ENCODE results near the gene AGO4.
"Not testable (repeated sequence)": the region's sequence is repeated elsewhere in the genome, so short reads cannot be mapped to it uniquely, and the experiment has no call there.

AGO4 gene

DNA sequence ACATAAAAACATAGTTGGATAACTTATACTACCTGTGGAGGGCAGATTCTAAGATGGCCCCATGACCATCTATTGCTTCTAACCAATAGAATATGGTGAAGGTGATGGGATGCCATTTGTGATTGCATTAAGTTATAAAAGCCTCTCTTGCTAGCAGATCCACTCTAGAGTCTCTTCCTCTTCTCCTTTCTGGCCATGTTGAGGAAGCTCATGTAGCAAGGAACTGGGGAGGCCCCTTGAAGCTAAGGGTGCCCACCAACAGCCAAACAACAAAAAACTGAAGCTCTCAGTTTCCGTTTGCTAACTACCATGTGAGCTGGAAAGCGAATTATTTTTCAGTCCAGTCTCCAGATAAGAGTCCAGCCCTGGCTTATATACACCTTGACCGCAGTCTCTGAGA is 59.2 kb downstream of the AGO4 start:
- Histone ChIP-seq H3K27me3 (ENCODE audit: control insufficient read depth, insufficient read depth, low read length) (no peaks in the 10 kb centered on the region), H3K4me1 (ENCODE audit: control insufficient read depth, insufficient read depth, low read length) (no peaks in the 10 kb centered on the region)

DNA sequence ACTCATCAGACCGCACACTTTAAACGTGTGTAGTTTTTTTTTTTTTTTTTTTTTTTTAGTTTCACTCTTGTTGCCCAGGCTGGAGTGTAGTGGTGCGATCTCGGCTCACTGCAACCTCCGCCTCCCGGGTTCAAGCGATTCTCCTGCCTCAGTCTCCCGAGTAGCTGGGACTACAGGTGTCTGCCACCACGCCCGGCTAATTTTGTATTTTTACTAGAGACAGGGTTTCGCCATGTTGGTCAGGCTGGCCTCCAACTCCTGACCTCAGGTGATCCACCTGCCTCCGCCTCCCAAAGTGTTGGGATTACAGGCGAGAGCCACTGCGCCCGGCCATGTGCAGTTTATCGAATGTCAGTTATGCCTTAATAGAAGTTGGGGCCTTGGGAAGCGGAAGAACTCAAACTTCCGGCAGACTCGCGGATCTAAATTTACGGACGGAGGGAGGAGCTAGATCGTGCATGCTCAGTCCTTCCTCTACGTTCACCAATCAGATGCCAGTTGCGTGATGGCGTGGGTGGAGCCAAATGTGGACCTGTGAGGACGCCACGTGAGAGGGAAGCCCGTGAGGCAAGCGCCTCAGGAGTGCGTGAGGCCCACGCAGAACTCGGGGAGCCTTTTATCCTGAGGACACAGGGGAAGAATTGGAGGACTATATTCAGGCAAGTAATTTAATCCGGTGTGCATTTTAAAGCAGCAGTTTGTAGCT is 61.6 kb downstream of the AGO4 start:
- H3K27me3 ChIP-seq (ENCODE audit: control insufficient read depth, insufficient read depth, low read length); H3K4me1 ChIP-seq (ENCODE audit: control insufficient read depth, insufficient read depth, low read length); H3K4me3 ChIP-seq (ENCODE audit: low read depth, low read length); H3K9me3 ChIP-seq (ENCODE audit: control insufficient read depth, insufficient read depth, low read depth, low read length); H3K36me3 ChIP-seq (ENCODE audit: control insufficient read depth, insufficient read depth, low read length); H3K27ac ChIP-seq (ENCODE audit: low read depth, low read length); H3K9ac ChIP-seq (ENCODE audit: low read length): not testable (repeated sequence)

More for the DNA sequence above, 59.2 kb downstream of the AGO4 start:
- H3K27ac ChIP-seq (ENCODE audit: low read depth, low read length): no peak overlapping the region
- H3K9me3 ChIP-seq (ENCODE audit: control insufficient read depth, insufficient read depth, low read depth, low read length): no peaks in the 10 kb centered on the region
- H3K36me3 ChIP-seq (ENCODE audit: control insufficient read depth, insufficient read depth, low read length): no peaks in the 10 kb centered on the region
- H3K9ac ChIP-seq (ENCODE audit: low read length): no peak overlapping the region
- H3K4me3 ChIP-seq (ENCODE audit: low read depth, low read length): no peak overlapping the region

DNA sequence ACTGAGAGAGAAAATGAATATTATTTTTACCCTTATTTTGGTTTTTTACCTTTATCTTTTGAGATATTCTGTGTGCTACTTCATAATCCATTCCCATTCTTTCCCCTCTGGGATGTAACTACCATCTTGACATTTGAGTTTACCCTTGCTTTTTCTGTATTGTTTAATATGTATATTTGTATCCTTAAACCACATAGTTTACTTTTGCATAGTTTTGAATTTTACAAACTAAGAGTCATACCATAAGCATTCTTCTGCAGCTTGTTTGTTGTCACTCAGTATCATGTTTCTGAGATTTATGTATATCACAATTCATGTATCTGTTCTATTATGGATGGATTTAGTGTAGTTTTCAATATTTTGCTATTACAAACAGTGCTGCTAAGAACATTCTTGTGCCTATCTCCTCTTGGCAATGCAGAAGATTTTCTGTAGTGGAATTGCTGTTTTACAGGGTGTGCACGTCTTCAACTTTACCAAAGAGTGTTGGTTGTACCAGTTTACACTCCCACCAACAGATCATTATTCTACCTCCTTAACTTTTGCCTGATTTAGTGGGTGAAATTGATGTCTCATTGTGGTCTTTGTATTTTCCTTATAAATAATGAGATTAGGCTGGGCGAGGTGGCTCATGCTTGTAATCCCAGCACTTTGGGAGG is 63.0 kb downstream of the AGO4 start:
- Histone ChIP-seq H3K27me3 (ENCODE audit: control insufficient read depth, insufficient read depth, low read length) (no peaks in the 10 kb centered on the region), H3K4me1 (ENCODE audit: control insufficient read depth, insufficient read depth, low read length) (no peaks in the 10 kb centered on the region), H3K36me3 (ENCODE audit: control insufficient read depth, insufficient read depth, low read length) (no peaks in the 10 kb centered on the region), H3K9ac (ENCODE audit: low read length) (no peak overlapping the region), H3K27ac (ENCODE audit: low read depth, low read length) (no peak overlapping the region), H3K9me3 (ENCODE audit: control insufficient read depth, insufficient read depth, low read depth, low read length) (no peaks in the 10 kb centered on the region), H3K4me3 (ENCODE audit: low read depth, low read length) (no peak overlapping the region)

DNA sequence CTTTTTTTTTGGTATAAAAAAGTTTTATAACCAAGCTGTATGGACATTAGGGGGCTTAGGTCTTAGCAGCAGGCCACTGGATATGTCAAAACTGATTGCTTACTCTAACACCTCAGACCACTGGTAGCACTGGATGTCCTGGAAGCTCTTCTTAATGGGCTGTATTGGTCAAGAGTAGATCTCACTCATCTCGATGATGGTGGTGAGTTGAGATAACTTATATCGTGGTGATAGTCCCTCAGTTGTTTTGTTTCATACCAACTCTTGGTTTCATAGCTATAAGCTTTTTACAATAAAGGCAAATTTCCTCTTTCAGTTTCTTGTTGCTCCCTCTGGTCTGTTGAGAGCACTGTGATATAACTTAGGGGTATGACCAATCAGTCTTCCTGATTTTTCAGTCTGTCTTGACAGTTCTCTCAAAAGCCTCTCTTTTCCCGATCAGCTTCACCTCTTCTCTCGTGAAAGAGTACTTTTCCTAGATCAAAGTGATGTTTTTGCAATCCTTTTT is 65.5 kb downstream of the AGO4 start:
- no peaks in the 10 kb centered on the region for H3K9me3 ChIP-seq (ENCODE audit: control insufficient read depth, insufficient read depth, low read depth, low read length)
- H3K4me3 ChIP-seq (ENCODE audit: low read depth, low read length): no peak overlapping the region
- H3K27me3 ChIP-seq (ENCODE audit: control insufficient read depth, insufficient read depth, low read length): no peaks in the 10 kb centered on the region
- no peaks in the 10 kb centered on the region for H3K4me1 ChIP-seq (ENCODE audit: control insufficient read depth, insufficient read depth, low read length)
- H3K36me3 ChIP-seq (ENCODE audit: control insufficient read depth, insufficient read depth, low read length): no peaks in the 10 kb centered on the region
- H3K9ac ChIP-seq (ENCODE audit: low read length): no peak overlapping the region
- no peak overlapping the region for H3K27ac ChIP-seq (ENCODE audit: low read depth, low read length)

DNA sequence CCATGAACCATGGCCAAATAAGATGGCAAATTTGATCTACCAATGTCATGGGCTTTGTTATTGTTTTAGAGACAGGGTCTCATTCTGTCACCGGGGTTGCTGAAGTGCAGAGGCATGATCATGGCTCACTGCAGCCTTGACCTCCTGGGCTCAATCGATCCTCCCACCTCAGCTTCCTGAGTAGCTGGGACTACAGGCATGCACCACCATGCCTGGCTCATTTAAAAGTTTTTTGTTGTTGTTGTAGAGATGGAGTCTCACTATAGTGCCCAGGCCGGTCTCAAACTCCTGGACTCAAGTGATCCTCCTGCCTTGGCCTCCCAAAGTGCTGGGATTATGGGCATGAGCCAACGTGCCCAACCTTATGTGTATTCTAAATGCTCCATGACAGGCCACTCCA is 66.3 kb downstream of the AGO4 start:
- H3K4me3 ChIP-seq (ENCODE audit: low read depth, low read length); H3K27ac ChIP-seq (ENCODE audit: low read depth, low read length); H3K9ac ChIP-seq (ENCODE audit: low read length); H3K9me3 ChIP-seq (ENCODE audit: control insufficient read depth, insufficient read depth, low read depth, low read length); H3K4me1 ChIP-seq (ENCODE audit: control insufficient read depth, insufficient read depth, low read length); H3K36me3 ChIP-seq (ENCODE audit: control insufficient read depth, insufficient read depth, low read length); H3K27me3 ChIP-seq (ENCODE audit: control insufficient read depth, insufficient read depth, low read length): not testable (repeated sequence)

DNA sequence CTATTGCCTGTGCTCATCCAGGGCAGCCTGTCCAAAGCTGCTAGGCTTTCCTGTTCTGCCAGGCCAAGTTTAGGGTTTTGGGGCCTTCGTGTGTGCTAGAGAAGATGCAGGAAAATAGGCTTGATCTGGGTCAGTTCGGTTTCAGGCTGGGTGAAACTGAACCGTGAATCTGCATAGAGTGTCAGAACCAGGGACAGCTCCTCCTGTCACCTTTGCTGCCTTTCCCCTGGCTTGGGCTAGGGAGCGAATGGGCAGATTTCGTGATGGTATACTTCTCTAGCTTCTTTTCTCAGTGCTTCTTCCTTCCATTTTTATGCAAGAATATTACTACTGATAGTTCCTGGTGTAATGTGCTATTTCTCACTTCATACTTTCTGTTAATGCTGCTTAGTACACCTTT is 69.2 kb downstream of the AGO4 start:
- H3K4me1 ChIP-seq (ENCODE audit: control insufficient read depth, insufficient read depth, low read length): no peaks in the 10 kb centered on the region
- H3K27ac ChIP-seq (ENCODE audit: low read depth, low read length): no peak overlapping the region
- H3K36me3 ChIP-seq (ENCODE audit: control insufficient read depth, insufficient read depth, low read length): no peaks in the 10 kb centered on the region
- no peak overlapping the region for H3K4me3 ChIP-seq (ENCODE audit: low read depth, low read length)
- no peak overlapping the region for H3K9ac ChIP-seq (ENCODE audit: low read length)
- H3K9me3 ChIP-seq (ENCODE audit: control insufficient read depth, insufficient read depth, low read depth, low read length): no peaks in the 10 kb centered on the region
- H3K27me3 ChIP-seq (ENCODE audit: control insufficient read depth, insufficient read depth, low read length): no peaks in the 10 kb centered on the region

DNA sequence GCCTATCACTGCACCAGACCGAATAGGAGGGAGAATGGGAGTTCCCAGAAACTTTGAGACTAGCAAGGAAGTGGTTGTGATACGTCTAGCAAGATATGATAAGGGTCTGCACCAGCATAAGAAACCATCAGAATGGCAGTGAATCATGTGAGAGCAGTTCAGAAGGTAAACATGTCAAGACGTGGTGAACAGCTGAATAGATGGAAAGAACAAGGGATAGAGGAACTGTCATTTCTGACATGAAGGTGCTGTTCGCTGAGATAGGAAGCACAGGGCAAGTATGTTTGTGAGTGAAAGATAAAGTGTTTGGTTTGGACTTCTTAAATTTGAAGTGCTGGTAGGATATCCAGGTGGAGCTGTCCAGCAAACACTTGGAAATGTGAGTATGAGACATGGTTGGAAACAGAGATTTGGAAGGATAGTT is 74.0 kb downstream of the AGO4 start:
- H3K27ac ChIP-seq (ENCODE audit: low read depth, low read length): no peak overlapping the region
- H3K36me3 ChIP-seq (ENCODE audit: control insufficient read depth, insufficient read depth, low read length): no peaks in the 10 kb centered on the region
- H3K9me3 ChIP-seq (ENCODE audit: control insufficient read depth, insufficient read depth, low read depth, low read length): no peaks in the 10 kb centered on the region
- H3K4me3 ChIP-seq (ENCODE audit: low read depth, low read length): no peak overlapping the region
- no peaks in the 10 kb centered on the region for H3K27me3 ChIP-seq (ENCODE audit: control insufficient read depth, insufficient read depth, low read length)
- H3K4me1 ChIP-seq (ENCODE audit: control insufficient read depth, insufficient read depth, low read length): peaks cover 30% of the 10 kb centered on the region
- H3K9ac ChIP-seq (ENCODE audit: low read length): no peak overlapping the region

DNA sequence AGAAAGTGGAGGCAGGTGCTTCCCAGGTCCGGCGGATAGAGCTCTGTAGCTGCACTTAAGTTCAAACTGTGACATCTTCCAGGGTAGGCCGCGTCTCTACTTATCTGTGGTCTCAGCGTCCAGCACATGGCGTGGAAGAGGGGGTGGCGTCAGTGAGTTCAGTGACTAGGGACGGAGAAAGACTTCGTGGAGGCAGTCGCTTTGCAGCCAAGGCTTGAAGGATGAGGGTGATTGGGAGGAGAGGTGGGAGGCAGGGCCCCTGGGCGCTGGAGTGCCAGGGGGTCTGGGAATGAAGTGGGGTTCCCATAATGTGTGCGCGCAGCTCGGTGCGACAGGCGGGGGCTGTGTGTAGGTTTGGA is 74.7 kb downstream of the AGO4 start:
- Histone ChIP-seq H3K4me1 (ENCODE audit: control insufficient read depth, insufficient read depth, low read length) (peaks cover 37% of the 10 kb centered on the region), H3K27me3 (ENCODE audit: control insufficient read depth, insufficient read depth, low read length) (no peaks in the 10 kb centered on the region), H3K27ac (ENCODE audit: low read depth, low read length) (no peak overlapping the region), H3K9me3 (ENCODE audit: control insufficient read depth, insufficient read depth, low read depth, low read length) (no peaks in the 10 kb centered on the region), H3K9ac (ENCODE audit: low read length) (no peak overlapping the region), H3K36me3 (ENCODE audit: control insufficient read depth, insufficient read depth, low read length) (no peaks in the 10 kb centered on the region), H3K4me3 (ENCODE audit: low read depth, low read length) (peak overlapping the region; percentile 50)

DNA sequence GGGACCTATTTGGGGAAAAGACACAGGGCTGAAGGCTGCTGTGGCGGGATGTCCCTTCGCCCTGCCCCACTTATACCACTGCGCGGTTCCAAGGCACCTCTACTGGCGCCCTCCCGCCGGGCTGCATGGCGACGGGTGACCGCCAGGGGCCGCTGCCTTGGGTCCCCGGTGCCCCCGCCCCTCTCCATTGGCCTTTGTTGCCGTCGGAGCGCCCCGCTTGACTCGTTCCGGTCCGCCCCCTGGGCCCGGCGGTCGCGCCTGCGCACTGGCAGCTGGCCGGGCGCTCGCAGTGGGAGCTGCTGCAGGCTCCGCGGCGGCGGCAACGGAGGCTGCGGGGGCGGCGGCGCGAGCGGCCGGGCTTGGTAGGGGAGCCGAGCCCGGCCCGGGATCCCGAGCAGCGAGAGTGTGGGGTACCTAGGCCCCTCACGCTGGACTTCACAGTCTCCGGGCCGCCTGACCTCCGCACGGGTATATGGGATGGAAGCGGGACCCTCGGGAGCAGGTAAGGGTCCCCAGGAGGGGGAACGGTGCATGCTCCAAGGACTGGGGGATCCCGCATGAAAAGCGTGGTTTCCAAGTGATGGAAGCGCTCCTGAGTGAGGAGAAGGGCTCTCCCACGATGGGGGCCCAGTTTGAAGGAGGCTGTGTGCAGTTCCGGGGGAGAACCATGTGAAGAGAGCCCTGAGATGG is 75.3 kb downstream of the AGO4 start, which contains the start of gene AGO1:
TSS of gene AGO1 (plus strand) at position 265 of the 690 bp plus-strand sequence. CDS start at position 478, 213 bp downstream.
- Histone ChIP-seq H3K27ac (ENCODE audit: low read depth, low read length) (peak within 1 kb of the TSS; percentile 76; the same call in 1 of the 2 replicates), H3K4me1 (ENCODE audit: control insufficient read depth, insufficient read depth, low read length) (peaks cover 41% of the 10 kb centered on the region), H3K4me3 (ENCODE audit: low read depth, low read length) (peak within 1 kb of the TSS; percentile 98), H3K27me3 (ENCODE audit: control insufficient read depth, insufficient read depth, low read length) (no peaks in the 10 kb centered on the region), H3K9ac (ENCODE audit: low read length) (peak within 1 kb of the TSS; percentile 91), H3K36me3 (ENCODE audit: control insufficient read depth, insufficient read depth, low read length) (no peaks in the 10 kb centered on the region), H3K9me3 (ENCODE audit: control insufficient read depth, insufficient read depth, low read depth, low read length) (no peaks in the 10 kb centered on the region)

DNA sequence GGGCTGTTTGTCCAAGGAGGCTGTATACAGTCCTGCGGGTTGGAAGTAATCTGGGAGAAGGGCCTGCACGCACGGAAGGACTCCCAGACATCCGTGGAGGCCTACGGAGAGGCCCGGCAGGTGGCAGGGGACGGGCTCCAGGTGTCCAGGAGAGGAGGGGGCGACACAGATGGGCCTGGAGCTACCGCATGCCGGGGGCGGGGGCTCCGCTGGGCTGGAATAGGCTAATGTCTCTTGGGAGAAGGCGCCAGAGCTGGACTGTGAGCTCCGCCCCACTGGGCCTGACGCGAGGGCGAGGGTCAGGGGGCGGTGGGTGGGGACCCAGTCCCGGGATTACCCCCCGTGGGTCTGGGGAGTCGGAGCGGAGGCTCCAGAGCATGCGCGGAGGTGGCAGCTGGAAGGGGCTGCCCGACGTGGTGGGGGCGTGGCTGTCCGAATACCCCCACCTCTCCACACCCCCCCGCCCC is 75.9 kb downstream of the AGO4 start:
- Histone ChIP-seq H3K4me3 (ENCODE audit: low read depth, low read length) (peak overlapping the region; percentile 98), H3K9me3 (ENCODE audit: control insufficient read depth, insufficient read depth, low read depth, low read length) (no peaks in the 10 kb centered on the region), H3K4me1 (ENCODE audit: control insufficient read depth, insufficient read depth, low read length) (peaks cover 41% of the 10 kb centered on the region), H3K27ac (ENCODE audit: low read depth, low read length) (peak overlapping the region; percentile 76; the same call in 1 of the 2 replicates), H3K9ac (ENCODE audit: low read length) (peak overlapping the region; percentile 91), H3K36me3 (ENCODE audit: control insufficient read depth, insufficient read depth, low read length) (peaks cover 5% of the 10 kb centered on the region), H3K27me3 (ENCODE audit: control insufficient read depth, insufficient read depth, low read length) (no peaks in the 10 kb centered on the region)

DNA sequence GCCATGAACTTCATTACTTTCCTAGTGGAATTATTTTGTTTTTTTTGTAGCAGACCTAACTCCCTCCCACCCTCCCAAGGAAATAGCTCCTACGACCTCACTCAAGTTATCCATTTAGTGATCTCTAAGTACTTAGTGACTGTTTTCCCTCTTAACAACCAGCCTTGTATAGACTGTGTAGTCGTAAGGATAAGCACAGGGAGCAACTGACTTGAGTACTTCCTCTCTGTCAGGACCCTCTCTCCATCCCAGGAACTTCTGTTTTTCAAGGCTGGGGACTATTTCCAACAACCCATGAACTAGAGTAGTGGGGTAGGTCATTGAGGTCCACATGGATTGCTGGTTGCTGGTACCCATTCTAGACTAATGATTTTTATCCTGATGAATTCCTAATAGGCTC is 77.1 kb downstream of the AGO4 start:
- Histone ChIP-seq H3K9ac (ENCODE audit: low read length) (peak overlapping the region; percentile 41), H3K4me1 (ENCODE audit: control insufficient read depth, insufficient read depth, low read length) (peaks cover 41% of the 10 kb centered on the region), H3K27me3 (ENCODE audit: control insufficient read depth, insufficient read depth, low read length) (no peaks in the 10 kb centered on the region), H3K4me3 (ENCODE audit: low read depth, low read length) (peak overlapping the region; percentile 98; the same call in 1 of the 2 replicates), H3K36me3 (ENCODE audit: control insufficient read depth, insufficient read depth, low read length) (peaks cover 12% of the 10 kb centered on the region), H3K9me3 (ENCODE audit: control insufficient read depth, insufficient read depth, low read depth, low read length) (no peaks in the 10 kb centered on the region), H3K27ac (ENCODE audit: low read depth, low read length) (peak overlapping the region; percentile 72; the same call in 1 of the 2 replicates)

Data from HUES6 (cell line).